HG03066 (cell line): ENCODE data around the gene TNFRSF12A.
"Not testable (repeated sequence)": the region's sequence is repeated elsewhere in the genome, so short reads cannot be mapped to it uniquely, and the experiment has no call there.

ENCODE experiments used
- ATAC-seq: cut with Tn5 transposase; IDR thresholded peaks from one replicate; pipeline ENCODE4 v1.9.1; 2021; ENCODE audit warnings: low read depth; ENCODE audit not compliant: unreplicated experiment

Gene TNFRSF12A

GRCh38 chr16:3045758-3046640, 25.8 kb downstream of the TNFRSF12A start, which contains the start of gene MMP25:
Gene MMP25, plus strand, starts transcription at chr16:3046561. Its CDS starts 357 bp downstream, at chr16:3046918.
- no peak for ATAC-seq

GRCh38 chr16:3046641-3047386, 26.6 kb downstream of the TNFRSF12A start:
- ATAC-seq = no peak

GRCh38 chr16:3047387-3047720, 27.2 kb downstream of the TNFRSF12A start:
- no peak for ATAC-seq

- no peak for ATAC-seq
Observed at GRCh38 chr16:3049921-3050481, 29.8 kb downstream of the TNFRSF12A start.

- ATAC-seq = no peak
Observed at GRCh38 chr16:3050487-3050886, 30.3 kb downstream of the TNFRSF12A start.

GRCh38 chr16:3051009-3051408, 30.8 kb downstream of the TNFRSF12A start:
- no peak for ATAC-seq

- no peak for ATAC-seq
Observed at GRCh38 chr16:3051494-3051893, 31.3 kb downstream of the TNFRSF12A start.

- ATAC-seq = not testable (repeated sequence)
Observed at GRCh38 chr16:3052571-3053329, 32.6 kb downstream of the TNFRSF12A start.

- not testable (repeated sequence) for ATAC-seq
Observed at GRCh38 chr16:3053330-3053710, 33.2 kb downstream of the TNFRSF12A start.

- no peak for ATAC-seq
Observed at GRCh38 chr16:3054965-3055733, 35.0 kb downstream of the TNFRSF12A start.

- ATAC-seq = not testable (repeated sequence)
Observed at GRCh38 chr16:3055734-3056115, 35.6 kb downstream of the TNFRSF12A start.

- ATAC-seq = no peak
Observed at GRCh38 chr16:3056336-3057180, 36.4 kb downstream of the TNFRSF12A start.

GRCh38 chr16:3057181-3058138, 37.3 kb downstream of the TNFRSF12A start:
- no peak for ATAC-seq

- ATAC-seq = peak; percentile 41
Observed at GRCh38 chr16:3058139-3059030, 38.2 kb downstream of the TNFRSF12A start.

- ATAC-seq = peak; percentile 76
Observed at GRCh38 chr16:3059041-3059722, 39.0 kb downstream of the TNFRSF12A start.

GRCh38 chr16:3059723-3060242, 39.6 kb downstream of the TNFRSF12A start:
- ATAC-seq = no peak
